GM18520 (cell line): ENCODE data around the gene VRK3.
"Not testable (repeated sequence)": the region's sequence is repeated elsewhere in the genome, so short reads cannot be mapped to it uniquely, and the experiment has no call there.

Experiments used
- ATAC-seq: cut with Tn5 transposase; IDR thresholded peaks from one replicate; pipeline ENCODE4 v1.9.1; 2021; ENCODE audit not compliant: unreplicated experiment

The VRK3 gene

DNA sequence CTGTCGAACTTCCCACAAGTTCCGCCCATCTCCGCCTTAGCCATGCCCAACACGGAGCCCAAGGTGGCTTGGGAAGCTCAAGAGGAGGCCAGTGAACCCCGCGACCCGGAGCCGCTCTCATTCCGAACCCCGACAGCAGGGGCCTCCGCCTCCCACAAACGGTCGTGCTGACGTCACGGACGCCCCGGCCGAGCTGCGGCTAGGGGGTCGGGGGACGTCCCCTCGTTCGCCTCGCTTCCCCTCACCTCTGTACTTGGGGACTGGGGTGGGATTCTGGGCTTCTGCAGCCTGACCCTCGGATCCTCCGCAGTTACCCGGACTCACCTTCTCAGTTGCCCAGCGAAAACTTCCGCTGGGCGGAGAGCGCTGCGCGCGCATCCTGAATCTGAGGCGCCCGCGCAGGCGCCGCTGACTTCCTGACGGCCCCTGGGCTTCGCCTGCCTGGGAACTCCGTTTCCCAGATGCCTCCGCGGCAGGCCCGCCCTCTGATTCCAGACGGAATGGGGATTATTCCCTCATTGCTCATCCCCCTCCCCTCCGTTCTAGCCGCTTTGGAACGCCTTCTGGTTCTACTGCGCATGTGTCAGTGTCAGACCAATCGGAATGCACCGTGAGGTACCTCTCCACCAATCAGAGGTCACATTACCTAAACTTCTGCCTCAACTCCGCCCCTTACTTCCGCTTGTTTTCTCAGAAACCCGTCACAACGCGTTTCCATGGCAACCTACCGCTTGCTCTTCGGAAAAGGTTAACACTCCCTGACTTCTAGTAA, at the start of gene VRK3:
VRK3 (minus strand) TSS at position 351 of the 772 bp plus-strand sequence. CDS start 9,210 bp downstream, outside the sequence.
- ATAC-seq: peak; percentile 87

- ATAC-seq: not testable (repeated sequence)
Observed at GRCh38 chr19:50068382-50068781, 43.2 kb upstream of the VRK3 start.

DNA sequence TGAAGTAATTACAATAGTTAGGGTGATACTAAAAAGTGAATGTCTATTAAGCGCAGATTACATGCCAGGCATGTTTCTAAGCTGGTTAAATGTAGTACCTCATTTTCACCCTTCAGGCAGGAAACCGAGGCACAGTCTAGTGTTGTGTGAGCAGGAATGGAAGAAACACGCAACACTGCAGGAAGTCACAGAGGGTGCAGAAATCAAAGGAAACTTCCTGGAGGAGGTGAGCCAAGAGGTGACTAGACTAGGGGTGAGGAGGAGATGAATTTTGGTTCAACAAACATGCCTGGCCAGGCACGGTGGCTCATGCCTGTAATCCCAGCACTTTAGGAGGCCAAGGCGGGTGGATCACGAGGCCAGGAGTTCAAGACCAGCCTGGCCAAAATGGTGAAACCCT, 42.4 kb upstream of the VRK3 start:
- ATAC-seq: no peak

GRCh38 chr19:50065938-50066337, 40.8 kb upstream of the VRK3 start:
- no peak for ATAC-seq

- ATAC-seq: no peak
Observed at GRCh38 chr19:50061650-50062049, 36.5 kb upstream of the VRK3 start.

DNA sequence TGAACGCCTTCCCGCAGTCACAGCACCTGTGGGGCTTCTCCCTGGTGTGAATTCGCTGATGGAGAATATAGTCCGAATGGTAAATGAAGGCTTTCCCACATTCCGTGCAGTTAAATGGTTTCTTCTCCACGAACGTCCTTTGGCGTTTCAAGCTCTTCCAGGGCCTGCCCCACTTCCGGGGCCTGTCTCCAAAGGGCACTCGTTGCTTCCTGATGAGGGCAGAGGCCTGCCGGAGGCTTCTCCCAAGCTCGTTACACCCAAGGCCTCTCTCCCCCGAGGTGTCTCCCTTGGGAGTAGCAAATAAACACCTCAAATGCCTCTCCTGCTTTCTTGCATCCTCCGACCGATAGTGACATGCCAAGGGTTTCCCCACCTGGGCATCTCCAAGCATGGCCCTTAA, 34.9 kb upstream of the VRK3 start:
- no peak for ATAC-seq

GRCh38 chr19:50059045-50059444, 33.9 kb upstream of the VRK3 start:
- no peak for ATAC-seq

- ATAC-seq: no peak
Observed at GRCh38 chr19:50058425-50058824, 33.3 kb upstream of the VRK3 start.

- no peak for ATAC-seq
Observed at GRCh38 chr19:50053119-50053518, 27.9 kb upstream of the VRK3 start.

DNA sequence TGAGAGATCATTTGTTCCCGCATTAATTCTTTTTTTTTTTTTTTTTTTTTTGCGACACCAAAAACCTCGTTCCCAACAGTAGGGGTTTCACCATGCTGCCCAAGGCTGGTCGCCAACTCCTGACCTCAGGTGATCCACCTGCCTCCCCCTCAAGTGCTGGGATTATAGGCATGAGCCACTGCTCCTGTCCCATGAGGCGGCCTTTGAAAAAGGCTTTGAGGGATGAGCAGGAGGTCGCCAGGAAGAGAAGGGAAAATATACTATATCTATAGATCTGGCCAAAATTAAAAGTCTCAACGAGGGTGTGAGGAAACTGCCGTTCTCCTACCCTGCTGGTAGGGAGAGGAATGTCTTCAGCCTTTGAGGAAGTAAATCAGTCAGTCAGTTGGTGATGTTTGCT, 26.8 kb upstream of the VRK3 start:
- ATAC-seq: no peak

GRCh38 chr19:50051228-50051895, 26.2 kb upstream of the VRK3 start:
- ATAC-seq: not testable (repeated sequence)

DNA sequence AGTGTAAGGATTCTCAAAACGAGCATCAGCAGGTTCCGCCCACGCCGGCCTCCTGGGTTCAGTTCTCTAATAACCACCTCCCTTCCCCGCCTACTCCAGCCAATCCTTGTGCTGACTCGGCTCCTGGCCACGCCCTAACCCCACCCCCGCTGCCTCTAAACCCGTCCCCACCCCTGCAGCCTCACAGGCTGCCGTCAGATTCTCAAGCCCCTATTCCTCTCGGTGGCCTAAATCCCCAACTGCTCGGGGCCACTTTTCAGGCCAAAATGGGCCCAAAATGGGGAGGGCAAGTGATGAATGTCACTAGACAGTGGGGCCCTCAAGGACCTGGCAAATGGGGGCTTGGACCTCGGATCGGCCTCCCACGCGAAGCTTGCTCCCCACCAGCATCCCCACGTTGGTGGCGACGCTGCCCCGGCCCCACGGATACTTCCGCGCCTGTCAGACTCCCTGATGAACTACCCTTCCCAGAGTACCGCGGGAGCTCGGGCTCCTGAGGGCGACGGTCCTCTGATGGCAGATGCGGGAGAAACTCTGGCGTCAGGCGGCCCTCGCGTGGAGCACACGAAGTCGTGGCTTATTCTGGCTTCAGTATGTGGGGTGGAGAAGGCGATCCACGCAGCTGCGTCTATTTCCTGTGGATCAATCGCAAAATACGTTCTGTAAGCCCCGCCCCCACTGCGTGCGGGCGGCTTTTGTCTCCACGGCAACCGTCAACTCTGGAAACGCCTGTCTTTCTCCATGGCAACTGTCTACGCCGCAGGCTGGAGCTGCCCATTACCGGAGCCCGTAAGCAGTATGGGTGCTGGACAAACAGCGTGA, 25.4 kb upstream of the VRK3 start:
- ATAC-seq: no peak

- ATAC-seq: no peak
Observed at GRCh38 chr19:50047671-50048070, 22.5 kb upstream of the VRK3 start.

GRCh38 chr19:50046649-50047503, 21.7 kb upstream of the VRK3 start:
- ATAC-seq: no peak

DNA sequence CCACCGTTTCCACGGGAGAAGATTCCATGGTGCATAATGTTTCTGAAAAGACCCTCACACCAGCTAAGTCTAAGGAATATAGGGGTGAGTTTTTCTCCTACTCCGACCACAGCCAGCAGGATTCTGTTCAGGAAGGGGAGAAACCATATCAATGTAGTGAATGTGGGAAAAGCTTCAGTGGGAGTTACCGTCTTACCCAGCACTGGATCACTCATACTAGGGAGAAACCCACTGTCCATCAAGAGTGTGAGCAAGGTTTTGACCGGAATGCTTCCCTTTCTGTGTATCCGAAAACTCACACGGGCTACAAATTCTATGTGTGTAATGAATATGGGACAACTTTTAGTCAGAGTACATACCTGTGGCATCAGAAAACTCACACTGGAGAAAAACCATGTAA, 19.8 kb upstream of the VRK3 start:
- no peak for ATAC-seq

- ATAC-seq: no peak
Observed at GRCh38 chr19:50043967-50044366, 18.8 kb upstream of the VRK3 start.

GRCh38 chr19:50042363-50043024, 17.3 kb upstream of the VRK3 start:
- no peak for ATAC-seq

- no peak for ATAC-seq
Observed at GRCh38 chr19:50040967-50041366, 15.8 kb upstream of the VRK3 start.

GRCh38 chr19:50039968-50040367, 14.8 kb upstream of the VRK3 start:
- no peak for ATAC-seq

GRCh38 chr19:50036908-50037307, 11.7 kb upstream of the VRK3 start:
- ATAC-seq: no peak
